ENCODE data around the gene AP4S1.

DNA sequence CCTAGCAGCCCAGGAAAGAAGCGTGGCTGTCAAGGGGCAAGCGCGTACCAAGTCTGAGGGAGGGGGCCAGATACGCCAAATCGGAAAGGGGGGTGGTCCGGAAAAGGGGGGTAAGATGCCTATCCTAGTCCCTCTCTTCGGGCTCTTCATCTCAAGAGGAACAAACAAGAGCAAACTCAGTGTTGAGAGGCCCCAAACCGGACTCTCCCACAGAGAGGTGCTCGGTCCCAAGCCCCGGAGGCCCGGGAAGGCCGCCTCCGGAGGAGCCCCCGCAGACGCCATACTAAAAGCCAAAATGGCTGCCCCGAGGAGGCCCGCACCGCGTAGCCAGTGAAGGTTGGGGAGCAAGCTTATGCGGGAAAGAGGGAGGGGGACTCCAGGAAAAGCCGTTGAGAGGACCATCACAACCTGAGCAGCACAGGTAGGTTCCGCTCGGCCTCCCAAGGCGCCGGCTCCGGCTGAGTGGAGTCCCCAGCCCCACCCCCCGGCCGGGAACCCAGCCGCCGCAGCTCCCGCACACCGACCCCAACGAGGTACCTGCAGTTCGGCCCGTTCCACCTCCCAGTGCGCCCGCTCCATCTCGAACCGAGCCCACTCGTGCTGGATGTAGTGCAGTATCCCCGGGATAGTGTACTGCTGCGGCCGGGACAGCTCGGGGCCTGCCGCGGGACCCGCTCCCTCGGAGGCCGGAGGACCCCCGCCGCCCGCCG, at the start of gene AP4S1:
- TF ChIP-seq CTCF (IDR thresholded peaks at IDR 0.05) (no peak), POLR2A (IDR thresholded peaks at IDR 0.05) (no peak)
